Measurements from ENCODE around the gene ZNF865. TPM values are rescaled to one million over a fixed set of nuclear protein-coding genes. Genes with fewer than 3 reads are reported as not detected.
"Not testable (repeated sequence)": the region's sequence is repeated elsewhere in the genome, so short reads cannot be mapped to it uniquely, and the experiment has no call there.

ZNF865 gene
- 17.4 TPM for total RNA-seq
- long read RNA-seq, full-length matches to known transcripts: 1 of 31 reads
- long read RNA-seq, partial matches to known transcripts: 0 of 31 reads
- long read RNA-seq, other reads (novel, unspliced or antisense): 30 of 31 reads

DNA sequence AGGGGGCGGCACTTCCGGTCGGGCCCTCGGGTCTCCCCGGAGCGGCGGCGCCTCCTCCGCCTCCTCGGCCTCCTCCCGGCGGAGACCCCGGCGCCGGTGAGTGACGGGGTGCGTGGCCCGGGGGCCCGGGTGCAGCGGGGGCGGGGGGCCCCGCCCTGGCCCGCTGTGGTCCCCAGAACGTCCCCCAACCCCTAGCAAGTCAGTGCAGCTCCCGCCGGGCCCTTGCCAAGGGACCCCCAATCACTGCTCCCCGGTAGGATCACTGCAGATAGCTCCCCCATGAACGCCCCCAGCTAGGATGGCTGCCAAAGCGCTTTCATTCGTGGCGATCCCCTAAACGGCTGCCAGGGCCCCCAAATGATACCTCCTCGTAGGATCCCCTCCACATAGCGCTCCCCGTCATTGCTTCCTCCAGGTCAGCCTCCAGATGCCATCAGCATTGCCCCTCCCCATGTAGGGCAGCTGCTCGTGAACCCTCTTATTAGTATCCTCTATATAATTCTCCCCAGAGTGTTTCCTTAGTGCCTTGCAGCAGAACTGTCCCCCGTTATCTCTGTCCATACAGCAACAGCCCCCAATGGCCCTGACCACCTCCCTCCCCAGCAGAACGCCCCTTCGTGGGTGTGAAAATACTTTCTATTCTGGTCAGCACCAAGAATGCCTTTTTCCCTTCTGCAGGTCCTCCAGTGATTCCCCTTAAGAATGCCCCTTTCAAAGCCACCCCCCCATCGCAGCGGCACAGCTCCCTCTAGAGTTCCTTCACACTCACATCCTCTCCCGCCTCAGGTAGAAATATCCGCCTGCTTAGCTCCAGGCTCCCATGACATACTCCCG is at the start of gene ZNF865:
TSS of gene ZNF865 (plus strand) at position 11 of the 834 bp plus-strand sequence. CDS start 7,972 bp downstream, outside the sequence.
- DNase-seq (peak; percentile 72), ATAC-seq (ENCODE audit: poor library complexity) (peak; percentile 45)
- intact Hi-C loops (cut with DNase I): loop anchor here (5.0 kb wide), 1 partner anchor 89 kb away; no protein-coding TSS in a partner anchor

- DNase-seq: no peak
- intact Hi-C loops (cut with DNase I): no loop called here
- no peak for ATAC-seq (ENCODE audit: poor library complexity)
These were observed 45.8 kb upstream of the ZNF865 start for GRCh38 chr19:55559684-55560083.

- ATAC-seq (ENCODE audit: poor library complexity) (peak; percentile 89), DNase-seq (peak; percentile 82)
These were observed 42.2 kb upstream of the ZNF865 start for GRCh38 chr19:55563261-55563690.

DNA sequence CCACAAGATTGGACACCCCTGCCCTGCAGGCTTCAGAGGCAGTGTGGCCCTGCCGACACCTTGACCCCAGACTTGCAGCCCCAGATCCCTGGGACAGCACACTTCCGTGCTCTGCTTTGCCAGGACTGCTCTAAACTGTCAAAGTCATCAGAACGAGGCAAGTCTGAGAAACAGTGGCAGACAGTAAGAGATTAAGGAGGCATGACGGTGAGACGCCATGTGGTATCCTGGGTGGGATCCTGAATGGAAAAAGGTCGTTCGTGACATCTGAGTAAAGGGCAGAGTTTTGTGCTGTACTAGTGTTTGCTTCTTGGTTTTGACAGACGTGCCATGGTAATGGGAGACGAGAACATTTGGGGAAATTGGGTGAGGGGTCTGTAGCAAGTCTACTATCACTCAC is 38.6 kb upstream of the ZNF865 start:
- no peak for ATAC-seq (ENCODE audit: poor library complexity)
- no peak for DNase-seq
- intact Hi-C loops (cut with DNase I): no loop called here

More at GRCh38 chr19:55563261-55563690, 42.2 kb upstream of the ZNF865 start:
- intact Hi-C loops (cut with DNase I): no loop called here

DNA sequence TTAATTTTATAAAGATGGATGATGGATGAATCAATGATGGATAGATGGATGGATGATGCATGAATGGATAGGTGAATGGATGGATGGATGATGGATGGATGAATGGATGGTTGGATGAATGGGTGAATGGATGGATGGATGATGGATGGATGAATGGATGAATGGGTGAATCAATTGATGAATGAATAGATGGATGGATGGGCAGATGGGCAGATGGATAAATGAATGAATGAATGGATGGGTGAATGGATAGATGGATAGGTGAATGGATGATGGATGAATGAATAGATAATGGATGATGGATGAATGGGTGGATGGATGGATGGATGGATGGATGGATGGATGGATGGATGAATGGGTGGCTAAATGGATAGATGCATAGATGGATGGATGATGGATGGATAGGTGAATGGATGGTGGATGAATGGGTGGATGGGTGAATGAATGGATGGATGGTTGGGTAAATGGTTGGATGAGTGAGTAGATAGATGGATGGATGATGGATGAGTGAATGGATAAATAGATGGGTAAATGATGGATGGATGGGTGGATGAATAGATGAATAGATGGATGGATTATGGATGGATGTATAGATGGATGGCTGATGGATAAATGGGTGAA is 37.6 kb upstream of the ZNF865 start:
- DNase-seq (no peak), ATAC-seq (ENCODE audit: poor library complexity) (no peak)
- intact Hi-C loops (cut with DNase I): no loop called here

DNA sequence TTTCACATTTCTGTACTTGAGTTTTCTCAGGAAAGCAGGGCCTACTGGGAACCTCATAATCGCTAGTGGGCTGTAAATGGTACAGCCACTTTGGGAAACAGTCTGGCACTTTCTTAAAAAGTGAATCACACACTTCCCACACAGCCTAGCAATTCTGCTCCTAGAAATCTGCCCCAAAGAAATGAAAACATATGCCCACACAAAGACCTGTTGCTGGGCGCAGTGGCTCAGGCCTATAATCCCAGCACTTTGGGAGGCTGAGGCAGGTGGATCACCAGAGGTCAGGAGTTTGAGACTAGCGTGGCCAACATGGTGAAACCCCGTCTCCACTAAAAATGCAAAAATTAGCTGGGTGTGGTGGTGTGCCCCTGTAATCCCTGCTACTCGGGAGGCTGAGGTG is 36.0 kb upstream of the ZNF865 start:
- ATAC-seq (ENCODE audit: poor library complexity); intact Hi-C loops (cut with DNase I); DNase-seq: not testable (repeated sequence)

- intact Hi-C loops (cut with DNase I); ATAC-seq (ENCODE audit: poor library complexity); DNase-seq: not testable (repeated sequence)
These were observed 31.5 kb upstream of the ZNF865 start for GRCh38 chr19:55573929-55574328.

DNA sequence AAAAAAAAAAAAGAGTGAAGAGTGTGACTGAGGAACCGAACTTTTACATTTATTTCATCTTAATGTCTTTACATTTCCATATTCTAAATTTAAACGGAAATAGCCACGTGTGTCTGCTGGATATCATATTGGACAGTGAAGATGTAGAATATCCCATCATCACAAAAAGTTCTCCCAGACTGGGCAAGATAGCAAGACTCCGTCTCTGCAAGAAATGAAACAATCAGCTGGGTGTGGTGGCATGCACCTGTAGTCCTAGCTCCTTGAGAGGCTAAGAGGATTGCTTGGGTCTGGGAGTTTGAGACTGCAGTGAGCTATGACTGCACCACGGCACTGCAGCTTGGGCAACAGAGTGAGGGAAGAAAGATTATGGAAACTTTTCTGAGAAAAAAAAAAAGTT is 28.7 kb upstream of the ZNF865 start:
- intact Hi-C loops (cut with DNase I): no loop called here
- DNase-seq: no peak
- no peak for ATAC-seq (ENCODE audit: poor library complexity)

- intact Hi-C loops (cut with DNase I): no loop called here
- DNase-seq (no peak), ATAC-seq (ENCODE audit: poor library complexity) (no peak)
These were observed 27.3 kb upstream of the ZNF865 start for GRCh38 chr19:55578031-55578760.

- ATAC-seq (ENCODE audit: poor library complexity): no peak
- intact Hi-C loops (cut with DNase I): no loop called here
These were observed 26.4 kb upstream of the ZNF865 start for GRCh38 chr19:55578761-55579747.

GRCh38 chr19:55579766-55580621 is 25.5 kb upstream of the ZNF865 start:
- intact Hi-C loops (cut with DNase I): no loop called here
- DNase-seq: peak; percentile 44

More at GRCh38 chr19:55578761-55579747, 26.4 kb upstream of the ZNF865 start:
- peak; percentile 39 for DNase-seq

GRCh38 chr19:55580628-55581144 is 24.8 kb upstream of the ZNF865 start, which contains the start of gene ZNF579:
Gene ZNF579, minus strand, starts transcription at chr19:55580848. Its CDS starts 1,209 bp downstream, at chr19:55579639.
- DNase-seq: peak; percentile 92
- peak; percentile 91 for ATAC-seq (ENCODE audit: poor library complexity)
- intact Hi-C loops (cut with DNase I): no loop called here

More at GRCh38 chr19:55579766-55580621, 25.5 kb upstream of the ZNF865 start:
- peak; percentile 65 for ATAC-seq (ENCODE audit: poor library complexity)

DNA sequence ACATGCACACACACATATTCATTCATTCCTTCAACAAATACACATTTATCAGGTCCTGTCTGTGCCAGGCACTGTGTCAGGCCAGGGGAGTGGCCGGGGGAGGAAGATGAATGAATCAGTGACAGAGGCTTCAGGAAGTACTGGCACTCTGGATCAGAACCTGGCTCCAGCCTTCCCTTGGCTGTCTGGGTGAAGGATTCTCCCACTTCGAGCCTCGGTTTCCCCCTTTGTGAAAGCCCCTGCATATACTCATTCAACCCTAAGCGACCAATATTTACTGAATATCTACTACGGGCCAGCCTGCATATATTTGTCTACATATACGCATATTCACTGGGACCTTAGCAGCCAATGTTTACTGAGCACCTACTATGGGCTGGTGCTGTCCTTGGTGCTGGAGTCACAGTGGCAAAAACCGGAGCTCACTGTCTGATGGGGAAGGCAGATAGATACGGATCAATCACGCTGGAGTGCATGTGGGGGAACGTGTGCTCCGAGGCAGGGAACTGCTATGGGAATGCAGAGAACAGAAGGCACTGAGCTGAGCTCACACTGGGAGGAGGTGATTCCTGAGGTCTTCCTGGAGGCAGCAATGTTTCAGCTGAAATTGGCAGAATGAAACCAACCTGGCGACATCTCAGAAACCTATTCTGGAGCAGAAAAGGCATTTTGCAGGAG is 24.2 kb upstream of the ZNF865 start:
- intact Hi-C loops (cut with DNase I): no loop called here
- DNase-seq (peak; percentile 13), ATAC-seq (ENCODE audit: poor library complexity) (no peak)

DNA sequence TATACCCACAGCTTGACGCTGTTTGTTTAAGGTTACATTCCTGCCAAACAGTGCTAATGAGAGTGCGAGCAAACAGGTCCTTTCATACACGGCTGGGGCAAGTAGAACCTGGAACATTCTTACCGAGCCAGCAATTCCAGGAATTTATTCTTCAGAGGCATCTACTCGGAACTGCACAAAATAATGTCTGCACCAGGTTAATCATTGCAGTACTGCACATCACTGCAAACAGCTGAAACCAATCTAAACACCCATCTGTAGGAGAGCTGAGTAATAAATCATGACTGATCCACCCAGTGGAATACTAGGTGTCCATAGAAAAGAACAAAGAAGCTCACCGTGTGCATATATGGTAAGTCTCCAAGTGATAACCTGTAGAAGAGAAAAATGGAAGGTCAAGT is 23.6 kb upstream of the ZNF865 start:
- ATAC-seq (ENCODE audit: poor library complexity) (no peak), DNase-seq (no peak)
- intact Hi-C loops (cut with DNase I): no loop called here

DNA sequence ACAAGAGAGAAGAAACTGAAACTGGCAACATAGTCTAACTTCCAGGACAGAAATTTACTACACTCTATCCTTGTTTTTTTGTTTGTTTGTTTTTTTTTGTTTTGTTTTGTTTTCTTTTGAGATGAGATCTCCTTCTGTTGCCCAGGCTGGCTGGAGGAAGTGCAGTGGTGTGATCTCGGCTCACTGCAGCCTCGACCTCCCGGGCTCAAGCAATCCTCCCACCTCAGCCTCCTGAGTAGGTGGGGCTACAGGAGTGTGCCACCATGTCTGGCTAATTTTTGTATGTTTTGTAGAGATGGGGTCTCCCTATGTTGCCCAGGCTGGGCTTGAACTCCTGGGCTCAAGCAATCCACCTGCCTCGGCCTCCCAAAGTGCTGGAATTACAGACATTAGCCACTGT is 23.2 kb upstream of the ZNF865 start:
- DNase-seq: peak; percentile 4
- intact Hi-C loops (cut with DNase I); ATAC-seq (ENCODE audit: poor library complexity): not testable (repeated sequence)

DNA sequence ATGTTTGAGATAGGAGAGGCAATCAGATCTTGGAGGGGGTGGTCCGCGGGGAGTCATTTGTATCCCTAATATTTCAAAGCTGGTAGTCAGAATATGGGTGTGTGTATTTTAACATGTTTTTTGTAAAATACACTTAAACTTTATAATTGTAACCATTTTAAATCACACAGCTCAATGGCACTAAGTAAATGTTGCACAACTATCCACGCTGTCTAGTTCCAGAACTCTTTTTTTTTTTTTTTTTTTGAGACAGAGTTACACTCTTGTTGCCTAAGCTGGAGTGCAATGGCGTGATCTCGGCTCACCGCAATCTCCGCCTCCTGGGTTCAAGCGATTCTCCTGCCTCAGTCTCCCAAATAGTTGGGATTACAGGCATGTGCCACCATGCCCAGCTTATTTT is 21.6 kb upstream of the ZNF865 start:
- ATAC-seq (ENCODE audit: poor library complexity); intact Hi-C loops (cut with DNase I): not testable (repeated sequence)

More for the DNA sequence above, 21.6 kb upstream of the ZNF865 start:
- peak; percentile 9 for DNase-seq

Measured in Right ventricle myocardium superior (tissue), 1 donor.